Peyer's patch (tissue), 4 donors: Measurements from ENCODE around the gene ZNF683.

Source experiments
- CTCF ChIP-seq, 6 experiments: fragments of 450-650 bp in 4 of 6; fragments of 200-600 bp in 2 of 6; sonication (generic) in 1 of 6; IDR thresholded peaks; one replicate each; pipeline ENCODE4 v1.5.1; 2017 to 2019; ENCODE audit warnings: antibody characterized with exemption in 6 of 6, mild to moderate bottlenecking in 3 of 6, moderate library complexity in 1 of 6
- POLR2A ChIP-seq, 2 donors: fragments of 450-650 bp; IDR thresholded peaks; one replicate each; pipeline ENCODE4 v1.5.1; 2017; ENCODE audit warnings: antibody characterized with exemption in 2 of 2, mild to moderate bottlenecking in 2 of 2, moderate library complexity in 2 of 2

- TF ChIP-seq CTCF (IDR thresholded peaks at IDR 0.05) (no peak), POLR2A (IDR thresholded peaks at IDR 0.05) (no peak)
These were observed 731 bp upstream of the ZNF683 start for GRCh38 chr1:26373281-26373680.
